ENCODE results near the gene SLC5A2. TPM values are rescaled to one million over a fixed set of nuclear protein-coding genes. Genes with fewer than 3 reads are reported as not detected.

The SLC5A2 gene
- total and polyA plus RNA-seq, 2 of the 13 experiments (the other 11 are each of a cell fraction or from before 2014, with no cell fraction given) = 0.24 to 0.97 TPM

GRCh38 chr16:31451681-31452351, 31.1 kb upstream of the SLC5A2 start (continued):
- TF ChIP-seq ZNF574 (CRISPR knock-in tag; IDR thresholded peaks at IDR 0.05) = peak; percentile 57; the same call in 1 of the 2 replicates
- no peak for TF ChIP-seq GMEB1 (CRISPR knock-in tag; IDR thresholded peaks at IDR 0.05; ENCODE audit: borderline replicate concordance)
- peak; percentile 54; the same call in 1 of the 2 replicates for TF ChIP-seq PATZ1 (CRISPR knock-in tag; IDR thresholded peaks at IDR 0.05)
- no peak for TF ChIP-seq DMAP1 (CRISPR knock-in tag; IDR thresholded peaks at IDR 0.05)
- TF ChIP-seq, protein P1, sequence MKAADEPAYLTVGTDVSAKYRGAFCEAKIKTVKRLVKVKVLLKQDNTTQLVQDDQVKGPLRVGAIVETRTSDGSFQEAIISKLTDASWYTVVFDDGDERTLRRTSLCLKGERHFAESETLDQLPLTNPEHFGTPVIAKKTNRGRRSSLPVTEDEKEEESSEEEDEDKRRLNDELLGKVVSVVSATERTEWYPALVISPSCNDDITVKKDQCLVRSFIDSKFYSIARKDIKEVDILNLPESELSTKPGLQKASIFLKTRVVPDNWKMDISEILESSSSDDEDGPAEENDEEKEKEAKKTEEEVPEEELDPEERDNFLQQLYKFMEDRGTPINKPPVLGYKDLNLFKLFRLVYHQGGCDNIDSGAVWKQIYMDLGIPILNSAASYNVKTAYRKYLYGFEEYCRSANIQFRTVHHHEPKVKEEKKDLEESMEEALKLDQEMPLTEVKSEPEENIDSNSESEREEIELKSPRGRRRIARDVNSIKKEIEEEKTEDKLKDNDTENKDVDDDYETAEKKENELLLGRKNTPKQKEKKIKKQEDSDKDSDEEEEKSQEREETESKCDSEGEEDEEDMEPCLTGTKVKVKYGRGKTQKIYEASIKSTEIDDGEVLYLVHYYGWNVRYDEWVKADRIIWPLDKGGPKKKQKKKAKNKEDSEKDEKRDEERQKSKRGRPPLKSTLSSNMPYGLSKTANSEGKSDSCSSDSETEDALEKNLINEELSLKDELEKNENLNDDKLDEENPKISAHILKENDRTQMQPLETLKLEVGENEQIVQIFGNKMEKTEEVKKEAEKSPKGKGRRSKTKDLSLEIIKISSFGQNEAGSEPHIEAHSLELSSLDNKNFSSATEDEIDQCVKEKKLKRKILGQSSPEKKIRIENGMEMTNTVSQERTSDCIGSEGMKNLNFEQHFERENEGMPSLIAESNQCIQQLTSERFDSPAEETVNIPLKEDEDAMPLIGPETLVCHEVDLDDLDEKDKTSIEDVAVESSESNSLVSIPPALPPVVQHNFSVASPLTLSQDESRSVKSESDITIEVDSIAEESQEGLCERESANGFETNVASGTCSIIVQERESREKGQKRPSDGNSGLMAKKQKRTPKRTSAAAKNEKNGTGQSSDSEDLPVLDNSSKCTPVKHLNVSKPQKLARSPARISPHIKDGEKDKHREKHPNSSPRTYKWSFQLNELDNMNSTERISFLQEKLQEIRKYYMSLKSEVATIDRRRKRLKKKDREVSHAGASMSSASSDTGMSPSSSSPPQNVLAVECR (CRISPR knock-in tag; IDR thresholded peaks at IDR 0.05; ENCODE audit: borderline replicate concordance) = peak; percentile 37; the same call in 1 of the 2 replicates
- no peak for TF ChIP-seq HNRNPUL1 (IDR thresholded peaks at IDR 0.05; ENCODE audit: low read depth, low read length)
- no peak for TF ChIP-seq CERS6 (CRISPR knock-in tag; IDR thresholded peaks at IDR 0.05)
- TF ChIP-seq NFYB (CRISPR knock-in tag; IDR thresholded peaks at IDR 0.05) = no peak
- TF ChIP-seq ZSCAN9 (CRISPR knock-in tag; IDR thresholded peaks at IDR 0.05; ENCODE audit: borderline replicate concordance) = peak; percentile 81
- peak; percentile 98 for TF ChIP-seq XRCC5 (optimal IDR thresholded peaks at IDR 0.05; ENCODE audit: low read length)
- no peak for TF ChIP-seq ZFP82 (CRISPR knock-in tag; IDR thresholded peaks at IDR 0.05; ENCODE audit: borderline replicate concordance)
- no peak for TF ChIP-seq ZNF552 (CRISPR knock-in tag; IDR thresholded peaks at IDR 0.05; ENCODE audit: borderline replicate concordance)
- TF ChIP-seq SPEN (CRISPR knock-in tag; IDR thresholded peaks at IDR 0.05; ENCODE audit: low read depth) = peak; percentile 47; the same call in 1 of the 2 replicates
- no peak for TF ChIP-seq ZBTB8A (CRISPR knock-in tag; IDR thresholded peaks at IDR 0.05; ENCODE audit: borderline replicate concordance, low read depth)
- 0 out of 2 replicates have a peak, but pooled peaks have one; percentile 30 for TF ChIP-seq ERF (CRISPR knock-in tag; IDR thresholded peaks at IDR 0.05)
- TF ChIP-seq ZNF678 (CRISPR knock-in tag; IDR thresholded peaks at IDR 0.05) = no peak
